ENCODE measurements around the gene ZSCAN1.

GRCh38 chr19:58058467-58058866 is 24.6 kb downstream of the ZSCAN1 start:
- TF ChIP-seq CTCF (conservative IDR thresholded peaks at IDR 0.05; ENCODE audit: low read length) (no peak), EZH2phosphoT487 (IDR thresholded peaks at IDR 0.05; ENCODE audit: borderline replicate concordance) (no peak)
